DOHH2 (cell line): ENCODE data around the gene KCNG2.

ENCODE experiments used
- H3F3A ChIP-seq: fragments of 200-600 bp; sonication (generic), shearing (Covaris generic); 2 replicates; pipeline ENCODE4 v1.6.0; 2016; ENCODE audit warnings: antibody characterized with exemption, mild to moderate bottlenecking; ENCODE audit not compliant: control insufficient read depth, insufficient read depth
- H3K27ac ChIP-seq: fragments of 200-600 bp; sonication (generic); 2 replicates; pipeline ENCODE4 v1.5.1; 2014; ENCODE audit warnings: low read depth, mild to moderate bottlenecking, low read length, moderate library complexity
- H3K27me3 ChIP-seq: fragments of 200-600 bp; sonication (generic); 2 replicates; pipeline ENCODE4 v1.6.1; 2014; ENCODE audit warnings: mild to moderate bottlenecking, low read length, mixed read lengths; ENCODE audit not compliant: control insufficient read depth
- H3K36me3 ChIP-seq: fragments of 200-600 bp; sonication (generic); 2 replicates; pipeline ENCODE4 v1.6.1; 2014; ENCODE audit warnings: mild to moderate bottlenecking, low read length, moderate library complexity, mixed read lengths; ENCODE audit not compliant: control insufficient read depth
- H3K4me1 ChIP-seq: fragments of 200-600 bp; sonication (generic); 2 replicates; pipeline ENCODE4 v1.6.1; 2014; ENCODE audit warnings: mild to moderate bottlenecking, low read length, mixed read lengths; ENCODE audit not compliant: control insufficient read depth
- H3K4me2 ChIP-seq: fragments of 200-600 bp; sonication (generic); 2 replicates; pipeline ENCODE4 v1.6.0; 2014; ENCODE audit warnings: mild to moderate bottlenecking, low read length, moderate library complexity
- H3K4me3 ChIP-seq: fragments of 200-600 bp; sonication (generic); 2 replicates; pipeline ENCODE4 v1.5.1; 2014; ENCODE audit warnings: mild to moderate bottlenecking, low read length, mixed read lengths
- H3K79me2 ChIP-seq: fragments of 200-600 bp; sonication (generic); 2 replicates; pipeline ENCODE4 v1.6.1; 2014; ENCODE audit warnings: mild to moderate bottlenecking, low read length, mixed read lengths; ENCODE audit not compliant: control insufficient read depth
- H3K9me2 ChIP-seq: fragments of 200-600 bp; sonication (generic); replicated peaks from 2 replicates; pipeline ENCODE4 v1.6.1; 2014; ENCODE audit warnings: mild to moderate bottlenecking, low read length, mixed read lengths; ENCODE audit not compliant: control insufficient read depth
- H3K9me3 ChIP-seq: fragments of 200-600 bp; sonication (generic); 2 replicates; pipeline ENCODE4 v1.6.1; 2014; ENCODE audit warnings: antibody characterized with exemption, low read length, mixed read lengths; ENCODE audit not compliant: control insufficient read depth, insufficient read depth
- H4K20me1 ChIP-seq: fragments of 200-600 bp; sonication (generic); 2 replicates; pipeline ENCODE4 v1.6.0; 2014; ENCODE audit warnings: low read depth, mild to moderate bottlenecking, antibody characterized with exemption, low read length, moderate library complexity; ENCODE audit not compliant: control insufficient read depth, insufficient read depth
- CTCF ChIP-seq: fragments of 200-600 bp; sonication (generic); IDR thresholded peaks from one replicate; pipeline ENCODE4 v1.5.1; 2014; ENCODE audit warnings: antibody characterized with exemption, mild to moderate bottlenecking, low read depth, low read length; ENCODE audit not compliant: poor library complexity, severe bottlenecking
- EZH2phosphoT487 ChIP-seq: fragments of 200-600 bp; sonication (generic); IDR thresholded peaks from 2 replicates; pipeline ENCODE4 v1.6.1; 2017; ENCODE audit warnings: borderline replicate concordance, mild to moderate bottlenecking, antibody characterized with exemption, low read length, moderate library complexity, mixed read lengths

KCNG2 gene

GRCh38 chr18:79848294-79848578 is 50.5 kb downstream of the KCNG2 start:
- H3K27me3 ChIP-seq, result no peaks in the 10 kb centered on the region
- no peaks in the 10 kb centered on the region for H3K79me2 ChIP-seq
- no peaks in the 10 kb centered on the region for H3K9me3 ChIP-seq
- H3K36me3 ChIP-seq, result no peaks in the 10 kb centered on the region
- H3K27ac ChIP-seq, result no peak overlapping the region
- no peak for TF ChIP-seq EZH2phosphoT487
- no peak for TF ChIP-seq CTCF
- H4K20me1 ChIP-seq, result no peaks in the 10 kb centered on the region
- H3K4me3 ChIP-seq, result no peak overlapping the region
- H3K4me1 ChIP-seq, result peaks cover 13% of the 10 kb centered on the region
- no peaks in the 10 kb centered on the region for H3F3A ChIP-seq
- no peak overlapping the region for H3K4me2 ChIP-seq
- no peaks in the 10 kb centered on the region for H3K9me2 ChIP-seq

- H3K4me1 ChIP-seq, result peaks cover 10% of the 10 kb centered on the region
- no peak overlapping the region for H3K4me3 ChIP-seq
- no peaks in the 10 kb centered on the region for H3K9me2 ChIP-seq
- no peaks in the 10 kb centered on the region for H3K36me3 ChIP-seq
- no peaks in the 10 kb centered on the region for H3K9me3 ChIP-seq
- no peaks in the 10 kb centered on the region for H3F3A ChIP-seq
- no peaks in the 10 kb centered on the region for H3K79me2 ChIP-seq
- no peaks in the 10 kb centered on the region for H4K20me1 ChIP-seq
- H3K27me3 ChIP-seq, result no peaks in the 10 kb centered on the region
- TF ChIP-seq CTCF, result no peak
- TF ChIP-seq EZH2phosphoT487, result no peak
- H3K27ac ChIP-seq, result no peak overlapping the region
- no peak overlapping the region for H3K4me2 ChIP-seq
Measured at GRCh38 chr18:79848579-79849327, 51.0 kb downstream of the KCNG2 start.

- Histone ChIP-seq H3K36me3 (no peaks in the 10 kb centered on the region), H3K79me2 (no peaks in the 10 kb centered on the region), H3K9me3 (no peaks in the 10 kb centered on the region), H4K20me1 (no peaks in the 10 kb centered on the region), H3K4me1 (peaks cover 5% of the 10 kb centered on the region), H3K27me3 (no peaks in the 10 kb centered on the region), H3K27ac (no peak overlapping the region), H3K4me3 (no peak overlapping the region), H3F3A (no peaks in the 10 kb centered on the region), H3K9me2 (no peaks in the 10 kb centered on the region), H3K4me2 (no peak overlapping the region)
- TF ChIP-seq EZH2phosphoT487 (no peak), CTCF (no peak)
Measured at GRCh38 chr18:79849328-79850207, 51.8 kb downstream of the KCNG2 start.
